Activated CD8-positive, alpha-beta memory T cell treated with anti-CD3 and anti-CD28 coated beads, Interleukin-2, amount 10 ng/mL, durations not matched to agents 7 days and 5 days (primary cell): ENCODE measurements around the gene RBM17. TPM values are rescaled to one million over a fixed set of nuclear protein-coding genes. Genes with fewer than 3 reads are reported as not detected.

Experiments used
- ATAC-seq: fragments of 150-1000 bp; cut with Tn5 transposase; one replicate; pipeline ENCODE4 v1.10.0; 2021; ENCODE audit warnings: moderate library complexity
- CTCF ChIA-PET: fragments of 350-600 bp; sonication (Branson Sonifier 250); formaldehyde crosslinking; loops from one replicate; lab custom pipeline; 2021; ENCODE audit warnings: antibody characterized with exemption; lab: Charles Lee
- DNase-seq: peaks from one replicate; pipeline ENCODE4 v3.0.0-alpha.2; 2020
- H3K27ac Mint-ChIP-seq: one replicate; pipeline ENCODE4 v1.8.0; 2021; ENCODE audit warnings: mild to moderate bottlenecking, mixed read lengths
- H3K27me3 Mint-ChIP-seq: one replicate; pipeline ENCODE4 v1.8.0; 2021; ENCODE audit warnings: mixed read lengths
- H3K36me3 Mint-ChIP-seq: one replicate; pipeline ENCODE4 v1.8.0; 2021; ENCODE audit warnings: mild to moderate bottlenecking, mixed read lengths
- H3K4me1 Mint-ChIP-seq: one replicate; pipeline ENCODE4 v1.8.0; 2021; ENCODE audit warnings: mixed read lengths
- H3K4me3 Mint-ChIP-seq: one replicate; pipeline ENCODE4 v1.8.0; 2021; ENCODE audit warnings: mild to moderate bottlenecking, moderate library complexity, mixed read lengths
- H3K9me3 Mint-ChIP-seq: one replicate; pipeline ENCODE4 v1.8.0; 2022; ENCODE audit warnings: low read depth, mixed read lengths
- total RNA-seq, 2 experiments: library from RNA; stranded (reverse); gene quantifications; one replicate each; pipeline ENCODE4 v1.2.3, GENCODE V29; 2021

The RBM17 gene
- total RNA-seq, 2 experiments from 2014 or later = 205 to 267 TPM

DNA sequence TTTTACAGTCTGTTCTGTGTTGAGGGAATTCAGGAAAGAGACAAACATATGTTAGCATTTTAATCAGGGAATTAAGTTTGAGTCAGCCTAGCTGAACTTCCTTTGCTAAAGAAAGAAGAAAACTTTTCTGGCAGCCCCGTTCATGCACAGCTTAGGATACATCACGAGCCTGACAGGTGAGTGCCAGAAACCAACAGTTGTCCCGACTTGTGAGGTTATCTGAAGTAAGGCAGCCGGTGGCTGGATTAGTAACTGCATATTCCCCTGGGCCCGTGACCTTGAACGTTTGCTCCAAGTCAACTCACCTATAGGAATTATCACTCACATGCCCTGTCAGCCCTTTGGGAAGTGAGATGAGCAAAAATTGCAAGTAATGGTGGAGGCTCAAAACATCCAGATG, 24.1 kb downstream of the RBM17 start:
- CTCF ChIA-PET = interaction anchor here (1.1 kb wide), 1 partner anchor 289 kb away, joined by 5 read pairs; no protein-coding TSS in a partner anchor
- H3K4me3 Mint-ChIP-seq = no peak overlapping the region
- DNase-seq = no peak
- H3K27ac Mint-ChIP-seq = no peak overlapping the region
- no peaks in the 10 kb centered on the region for H3K9me3 Mint-ChIP-seq
- peaks cover 44% of the 10 kb centered on the region for H3K4me1 Mint-ChIP-seq
- H3K36me3 Mint-ChIP-seq = peaks cover 70% of the 10 kb centered on the region
- no peaks in the 10 kb centered on the region for H3K27me3 Mint-ChIP-seq
- no peak for ATAC-seq

DNA sequence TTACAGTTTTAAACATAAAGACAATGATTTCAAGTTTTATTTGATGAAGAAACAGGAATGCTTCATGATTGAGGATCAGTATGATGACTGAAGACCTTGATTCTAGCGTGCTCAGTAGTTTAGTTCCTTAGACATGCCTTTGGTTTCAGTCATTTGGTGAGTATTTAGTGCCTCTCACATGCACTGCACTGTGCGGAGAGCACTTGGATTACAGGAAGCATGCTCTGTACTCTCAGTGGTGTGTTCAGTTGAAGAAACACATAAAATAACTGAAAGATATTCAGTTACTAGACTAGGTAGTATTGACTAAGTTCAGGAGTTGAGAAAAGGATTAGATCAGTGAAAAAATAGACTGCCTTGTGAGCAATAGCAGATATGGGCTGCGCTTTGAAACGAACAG, 25.5 kb downstream of the RBM17 start:
- H3K9me3 Mint-ChIP-seq = no peaks in the 10 kb centered on the region
- CTCF ChIA-PET = interaction anchor here (1.0 to 1.3 kb wide), 2 partner anchors 36 to 288 kb away, joined by 3 read pairs; no protein-coding TSS in a partner anchor
- peaks cover 62% of the 10 kb centered on the region for H3K36me3 Mint-ChIP-seq

DNA sequence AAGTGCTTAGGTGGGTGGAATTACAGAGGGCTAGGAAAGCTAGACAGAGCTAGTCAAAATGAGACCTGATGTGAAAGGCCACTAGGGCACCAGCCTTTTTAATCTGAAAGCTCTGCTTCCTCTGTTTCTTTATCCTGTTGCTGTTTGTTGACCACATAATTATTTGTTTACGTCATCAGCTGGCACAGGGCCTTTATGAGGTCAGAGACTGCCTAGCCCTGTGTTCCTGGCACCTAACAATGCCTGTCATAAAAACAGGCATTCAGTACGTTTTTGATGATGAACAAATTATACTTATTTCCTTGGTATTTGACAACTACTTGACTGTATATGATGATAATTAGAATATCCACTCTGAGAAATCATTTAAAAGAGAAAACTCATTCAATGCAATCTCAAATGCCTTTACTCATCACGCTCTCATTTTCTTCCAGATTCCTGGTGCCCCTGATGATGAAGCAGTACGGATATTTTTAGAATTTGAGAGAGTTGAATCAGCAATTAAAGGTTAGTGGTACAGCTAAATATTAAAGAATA, 26.0 kb downstream of the RBM17 start:
- DNase-seq (no peak), ATAC-seq (no peak)
- Mint-ChIP-seq H3K27me3 (no peaks in the 10 kb centered on the region), H3K9me3 (no peaks in the 10 kb centered on the region), H3K27ac (peak overlapping the region; percentile 13), H3K36me3 (peaks cover 56% of the 10 kb centered on the region), H3K4me3 (no peak overlapping the region), H3K4me1 (peaks cover 28% of the 10 kb centered on the region)
- CTCF ChIA-PET = interaction anchor here (0.6 to 1.3 kb wide), 3 partner anchors 36 to 287 kb away, joined by 3 read pairs; no protein-coding TSS in a partner anchor

More for the DNA sequence above, 25.5 kb downstream of the RBM17 start:
- Mint-ChIP-seq H3K4me3 (no peak overlapping the region), H3K27me3 (no peaks in the 10 kb centered on the region), H3K4me1 (peaks cover 34% of the 10 kb centered on the region), H3K27ac (peak overlapping the region; percentile 13)
- DNase-seq (no peak), ATAC-seq (peak; percentile 23)

DNA sequence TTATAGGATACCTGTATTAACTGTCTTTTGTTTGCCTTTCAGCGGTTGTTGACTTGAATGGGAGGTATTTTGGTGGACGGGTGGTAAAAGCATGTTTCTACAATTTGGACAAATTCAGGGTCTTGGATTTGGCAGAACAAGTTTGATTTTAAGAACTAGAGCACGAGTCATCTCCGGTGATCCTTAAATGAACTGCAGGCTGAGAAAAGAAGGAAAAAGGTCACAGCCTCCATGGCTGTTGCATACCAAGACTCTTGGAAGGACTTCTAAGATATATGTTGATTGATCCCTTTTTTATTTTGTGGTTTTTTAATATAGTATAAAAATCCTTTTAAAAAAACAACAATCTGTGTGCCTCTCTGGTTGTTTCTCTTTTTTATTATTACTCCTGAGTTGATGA, 26.6 kb downstream of the RBM17 start:
- Mint-ChIP-seq H3K9me3 (no peaks in the 10 kb centered on the region), H3K4me1 (peaks cover 24% of the 10 kb centered on the region), H3K27me3 (no peaks in the 10 kb centered on the region), H3K27ac (no peak overlapping the region), H3K4me3 (no peak overlapping the region), H3K36me3 (peaks cover 52% of the 10 kb centered on the region)
- DNase-seq (no peak), ATAC-seq (no peak)
- CTCF ChIA-PET = interaction anchor here (0.6 to 1.3 kb wide), 2 partner anchors 35 to 176 kb away, joined by 3 read pairs; no protein-coding TSS in a partner anchor

DNA sequence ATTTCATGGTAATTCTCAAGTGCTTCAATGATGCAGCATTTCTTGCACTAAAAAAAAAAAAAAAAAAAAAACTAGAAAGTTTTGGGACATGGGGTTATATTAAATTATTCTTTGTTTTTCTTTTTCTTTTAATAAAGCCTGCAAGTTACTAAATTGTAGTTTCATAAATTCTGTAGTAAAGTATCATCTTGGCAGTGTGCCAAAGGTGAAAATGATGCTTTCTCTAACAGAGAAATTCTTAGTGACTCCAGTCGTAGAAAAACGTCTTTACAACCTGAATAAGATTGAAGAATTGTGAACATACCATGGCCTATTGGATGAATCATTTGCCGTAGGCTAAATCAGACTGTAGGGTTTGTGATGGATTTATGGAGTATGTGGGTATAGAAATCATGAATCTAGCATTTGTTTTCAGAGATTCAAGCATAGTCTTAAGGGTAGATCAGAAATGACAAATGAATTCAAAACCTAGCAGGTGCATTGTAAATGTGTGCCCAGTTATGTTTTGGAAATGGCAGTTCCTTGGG, 27.1 kb downstream of the RBM17 start:
- peaks cover 22% of the 10 kb centered on the region for H3K4me1 Mint-ChIP-seq
- no peak for DNase-seq
- no peak overlapping the region for H3K4me3 Mint-ChIP-seq
- H3K27ac Mint-ChIP-seq = no peak overlapping the region
- peaks cover 47% of the 10 kb centered on the region for H3K36me3 Mint-ChIP-seq
- ATAC-seq = no peak
- no peaks in the 10 kb centered on the region for H3K27me3 Mint-ChIP-seq
- no peaks in the 10 kb centered on the region for H3K9me3 Mint-ChIP-seq
- CTCF ChIA-PET = interaction anchor here (1.3 kb wide), 1 partner anchor 35 kb away, joined by 3 read pairs; no protein-coding TSS in a partner anchor

DNA sequence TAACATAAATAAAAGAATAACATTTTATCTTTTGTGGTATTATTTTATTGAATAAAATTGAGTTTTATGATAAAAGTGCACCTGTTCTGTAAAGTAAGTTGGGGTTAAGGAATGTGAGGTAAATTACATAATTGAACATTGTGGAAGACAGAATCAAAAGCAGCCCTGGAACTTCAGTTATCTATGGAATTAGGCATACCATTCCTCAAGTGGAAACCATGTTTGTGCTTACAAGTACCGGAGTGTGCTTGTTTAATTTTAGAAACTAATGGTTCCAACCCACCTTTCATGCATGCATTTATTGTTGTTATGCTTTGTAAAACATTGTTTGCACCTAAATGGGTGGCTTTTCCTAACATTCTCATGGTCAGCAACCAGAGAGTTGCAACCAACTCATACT, 28.0 kb downstream of the RBM17 start:
- CTCF ChIA-PET = interaction anchor here (1.1 kb wide), 3 partner anchors 20 to 285 kb away, joined by 3 to 5 read pairs (median 3); partner anchors contain the start of gene PFKFB3
- peaks cover 42% of the 10 kb centered on the region for H3K36me3 Mint-ChIP-seq

DNA sequence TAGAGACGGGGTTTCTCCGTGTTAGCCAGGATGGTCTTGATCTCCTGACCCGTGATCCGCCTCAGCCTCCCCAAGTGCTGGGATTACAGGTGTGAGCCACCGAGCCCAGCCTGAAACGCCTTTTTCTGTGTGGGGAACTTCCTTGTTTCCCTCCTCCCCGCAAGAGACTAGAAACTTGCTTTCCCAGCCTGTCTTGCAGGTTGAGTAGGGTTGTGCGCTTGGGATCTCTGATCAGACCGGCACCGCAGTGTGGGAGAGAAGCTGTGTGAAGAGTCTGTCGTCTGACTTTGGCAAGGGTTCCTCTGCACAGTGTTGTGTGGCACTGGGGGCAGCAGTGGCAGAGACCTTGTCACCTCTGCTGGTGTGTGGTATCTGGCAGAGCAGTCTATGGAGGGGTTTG, 28.9 kb downstream of the RBM17 start:
- CTCF ChIA-PET = interaction anchor here (1.1 kb wide), 3 partner anchors 19 to 284 kb away, joined by 3 to 5 read pairs (median 3); partner anchors contain the start of gene PFKFB3
- H3K4me3 Mint-ChIP-seq = no peak overlapping the region
- no peak overlapping the region for H3K27ac Mint-ChIP-seq
- peaks cover 18% of the 10 kb centered on the region for H3K4me1 Mint-ChIP-seq
- DNase-seq (no peak), ATAC-seq (no peak)
- H3K27me3 Mint-ChIP-seq = no peaks in the 10 kb centered on the region
- H3K36me3 Mint-ChIP-seq = peaks cover 33% of the 10 kb centered on the region
- H3K9me3 Mint-ChIP-seq = no peaks in the 10 kb centered on the region

More for the DNA sequence above, 28.0 kb downstream of the RBM17 start:
- ATAC-seq (no peak), DNase-seq (no peak)
- Mint-ChIP-seq H3K4me1 (peaks cover 19% of the 10 kb centered on the region), H3K9me3 (no peaks in the 10 kb centered on the region), H3K27me3 (no peaks in the 10 kb centered on the region), H3K4me3 (no peak overlapping the region), H3K27ac (no peak overlapping the region)

DNA sequence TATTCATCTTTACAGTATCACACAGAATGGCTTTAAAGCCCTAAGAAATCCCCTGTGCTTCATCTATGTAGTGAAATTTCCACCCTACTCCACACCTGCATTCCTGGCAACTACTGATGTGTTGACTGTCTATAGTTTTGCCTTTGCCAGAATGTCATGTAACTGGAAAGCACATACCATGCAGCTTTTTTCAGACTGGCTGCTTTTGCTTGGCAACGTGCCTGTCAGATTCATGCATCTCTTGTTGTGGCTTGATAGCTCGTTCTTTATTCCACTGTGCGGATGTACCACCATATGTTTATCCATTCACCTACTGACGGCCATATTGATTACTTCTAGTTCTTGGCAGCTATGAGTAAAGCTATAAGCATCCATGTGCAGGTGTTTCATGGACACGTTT, 30.6 kb downstream of the RBM17 start:
- peaks cover 16% of the 10 kb centered on the region for H3K36me3 Mint-ChIP-seq
- no peak overlapping the region for H3K27ac Mint-ChIP-seq
- no peak overlapping the region for H3K4me3 Mint-ChIP-seq
- no peak for DNase-seq
- H3K4me1 Mint-ChIP-seq = peaks cover 24% of the 10 kb centered on the region
- H3K9me3 Mint-ChIP-seq = no peaks in the 10 kb centered on the region
- H3K27me3 Mint-ChIP-seq = no peaks in the 10 kb centered on the region
- ATAC-seq = no peak
- CTCF ChIA-PET = interaction anchor here (0.7 to 2.2 kb wide), 5 partner anchors 11 to 282 kb away, joined by 3 to 5 read pairs (median 4); no protein-coding TSS in a partner anchor

DNA sequence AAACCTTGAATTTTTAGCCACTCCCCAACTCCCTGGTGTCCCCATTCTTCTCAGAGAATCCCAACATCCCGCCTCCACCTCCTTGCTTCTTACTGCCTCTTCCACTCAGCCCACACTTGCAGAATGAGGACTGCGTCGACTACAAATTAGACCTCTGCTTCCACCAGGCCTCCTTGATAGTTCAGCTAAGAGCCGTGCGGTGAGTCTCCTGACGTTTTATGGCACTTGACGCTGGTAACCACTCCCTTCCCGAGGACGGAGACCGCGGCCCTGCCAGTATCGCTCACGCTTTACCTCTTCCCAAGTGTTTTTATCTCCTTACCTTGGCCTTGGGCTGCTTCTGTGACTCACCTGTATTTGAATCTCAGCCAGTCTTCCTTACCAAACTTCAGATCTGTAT, 31.1 kb downstream of the RBM17 start:
- H3K4me1 Mint-ChIP-seq = peaks cover 24% of the 10 kb centered on the region
- CTCF ChIA-PET = interaction anchor here (1.3 to 2.2 kb wide), 4 partner anchors 11 to 282 kb away, joined by 3 to 5 read pairs (median 4); no protein-coding TSS in a partner anchor
- H3K36me3 Mint-ChIP-seq = peaks cover 14% of the 10 kb centered on the region
- DNase-seq = no peak
- H3K27me3 Mint-ChIP-seq = no peaks in the 10 kb centered on the region
- no peak overlapping the region for H3K27ac Mint-ChIP-seq
- ATAC-seq = no peak
- H3K4me3 Mint-ChIP-seq = no peak overlapping the region
- H3K9me3 Mint-ChIP-seq = no peaks in the 10 kb centered on the region

DNA sequence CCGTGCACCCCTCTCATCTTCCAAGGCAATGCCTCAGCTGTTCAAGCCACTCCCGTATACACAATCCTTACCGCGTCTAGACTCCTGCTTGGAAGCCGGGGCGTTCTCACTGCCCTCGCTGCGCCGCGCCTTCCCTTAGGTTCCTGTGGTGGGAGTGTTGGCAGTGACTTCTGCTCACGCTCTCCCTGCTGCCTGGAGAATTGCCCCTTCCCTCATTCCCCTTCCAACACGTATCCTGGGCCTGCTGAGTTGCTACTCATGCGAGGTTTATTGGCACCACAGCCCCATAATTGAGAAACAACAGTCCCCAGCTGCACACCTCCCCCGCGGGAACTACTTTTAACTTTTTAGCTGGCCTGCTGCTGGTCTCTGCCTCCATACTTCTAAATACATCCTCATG, 31.9 kb downstream of the RBM17 start:
- no peak overlapping the region for H3K27ac Mint-ChIP-seq
- H3K4me3 Mint-ChIP-seq = no peak overlapping the region
- peaks cover 9% of the 10 kb centered on the region for H3K36me3 Mint-ChIP-seq
- ATAC-seq (no peak), DNase-seq (no peak)
- no peaks in the 10 kb centered on the region for H3K27me3 Mint-ChIP-seq
- H3K4me1 Mint-ChIP-seq = peaks cover 26% of the 10 kb centered on the region
- no peaks in the 10 kb centered on the region for H3K9me3 Mint-ChIP-seq
- CTCF ChIA-PET = interaction anchor here (1.0 to 2.2 kb wide), 2 partner anchors 12 to 39 kb away, joined by 3 to 5 read pairs; no protein-coding TSS in a partner anchor

DNA sequence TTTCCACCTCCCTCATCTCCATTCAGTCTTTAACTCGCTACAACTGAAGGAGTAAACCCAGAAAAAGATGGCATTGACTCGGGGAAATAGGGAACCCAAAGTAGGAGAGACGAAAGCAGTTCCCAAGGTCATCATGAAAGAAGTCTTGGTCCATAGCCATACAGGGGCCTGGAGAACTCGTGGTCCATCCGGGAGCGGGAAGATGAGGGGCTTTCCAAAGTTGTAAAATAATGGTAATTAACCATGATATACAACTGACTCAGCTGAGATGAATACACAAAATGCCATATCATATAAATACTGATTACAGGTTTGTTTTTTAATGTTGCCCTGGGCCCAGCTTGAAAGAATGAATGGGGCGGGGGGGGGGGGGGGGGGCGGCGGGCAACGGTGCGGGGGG, 32.3 kb downstream of the RBM17 start:
- no peak overlapping the region for H3K4me3 Mint-ChIP-seq
- peaks cover 6% of the 10 kb centered on the region for H3K36me3 Mint-ChIP-seq
- CTCF ChIA-PET = interaction anchor here (1.0 to 2.2 kb wide), 2 partner anchors 12 to 39 kb away, joined by 3 to 5 read pairs; no protein-coding TSS in a partner anchor
- DNase-seq (no peak), ATAC-seq (no peak)
- peaks cover 26% of the 10 kb centered on the region for H3K4me1 Mint-ChIP-seq
- no peak overlapping the region for H3K27ac Mint-ChIP-seq
- no peaks in the 10 kb centered on the region for H3K27me3 Mint-ChIP-seq
- no peaks in the 10 kb centered on the region for H3K9me3 Mint-ChIP-seq

DNA sequence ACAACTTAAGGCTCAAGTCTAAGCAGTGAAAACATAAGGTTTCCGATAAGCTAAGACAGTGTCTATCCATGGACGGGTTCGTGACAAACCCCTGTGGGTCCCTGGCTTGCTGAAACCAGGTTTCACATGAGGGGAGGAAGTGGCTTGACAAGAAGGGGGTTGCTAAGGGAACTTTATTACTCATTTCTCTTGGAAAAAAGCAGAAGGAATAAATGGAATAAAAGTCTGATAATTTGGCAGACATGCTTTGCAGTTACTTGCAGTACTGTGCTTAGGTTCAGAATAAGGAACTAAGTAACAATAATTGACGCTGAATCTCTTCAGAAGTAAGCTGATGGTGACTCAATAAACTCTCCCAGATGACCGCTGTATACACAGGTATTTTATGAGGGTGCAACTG, 34.7 kb downstream of the RBM17 start:
- Mint-ChIP-seq H3K27me3 (no peaks in the 10 kb centered on the region), H3K4me1 (peaks cover 32% of the 10 kb centered on the region), H3K36me3 (peaks cover 1% of the 10 kb centered on the region), H3K4me3 (no peak overlapping the region), H3K9me3 (no peaks in the 10 kb centered on the region), H3K27ac (peak overlapping the region; percentile 28)
- CTCF ChIA-PET = interaction anchor here (1.0 to 1.4 kb wide), 3 partner anchors 13 to 279 kb away, joined by 3 to 5 read pairs (median 3); no protein-coding TSS in a partner anchor
- ATAC-seq (peak; percentile 49), DNase-seq (peak; percentile 67)

DNA sequence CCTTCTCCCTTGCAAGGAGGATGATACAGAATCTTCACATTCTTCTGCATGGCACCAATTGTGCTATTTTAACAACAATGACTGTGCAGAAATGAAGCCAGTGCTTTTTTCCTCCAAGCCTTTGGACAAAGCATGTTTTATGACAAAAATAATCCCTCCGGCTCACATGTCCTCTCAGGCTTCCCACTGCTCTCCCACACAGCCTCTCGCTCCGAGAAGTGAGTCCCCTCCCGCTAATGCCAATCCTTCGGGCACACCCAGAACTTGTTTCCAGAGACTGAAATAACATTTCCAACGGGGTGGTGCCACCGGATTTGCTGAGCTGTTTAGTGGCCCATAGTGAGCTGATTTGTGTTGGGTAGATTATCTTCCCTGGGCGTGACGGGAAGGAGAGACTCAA, 35.8 kb downstream of the RBM17 start:
- no peak overlapping the region for H3K27ac Mint-ChIP-seq
- no peak overlapping the region for H3K4me3 Mint-ChIP-seq
- no peak for DNase-seq
- H3K9me3 Mint-ChIP-seq = no peaks in the 10 kb centered on the region
- no peaks in the 10 kb centered on the region for H3K27me3 Mint-ChIP-seq
- H3K4me1 Mint-ChIP-seq = peaks cover 44% of the 10 kb centered on the region
- no peak for ATAC-seq
- CTCF ChIA-PET = interaction anchor here (1.1 kb wide), 1 partner anchor 16 kb away, joined by 3 read pairs; no protein-coding TSS in a partner anchor
- H3K36me3 Mint-ChIP-seq = peaks cover 1% of the 10 kb centered on the region
